Measurements from ENCODE around the gene SLC44A1. TPM values are rescaled to one million over a fixed set of nuclear protein-coding genes. Genes with fewer than 3 reads are reported as not detected.

SLC44A1 gene
- polyA plus RNA-seq, 3 donors, result 6.9 to 52.1 (median 46.5) TPM

DNA sequence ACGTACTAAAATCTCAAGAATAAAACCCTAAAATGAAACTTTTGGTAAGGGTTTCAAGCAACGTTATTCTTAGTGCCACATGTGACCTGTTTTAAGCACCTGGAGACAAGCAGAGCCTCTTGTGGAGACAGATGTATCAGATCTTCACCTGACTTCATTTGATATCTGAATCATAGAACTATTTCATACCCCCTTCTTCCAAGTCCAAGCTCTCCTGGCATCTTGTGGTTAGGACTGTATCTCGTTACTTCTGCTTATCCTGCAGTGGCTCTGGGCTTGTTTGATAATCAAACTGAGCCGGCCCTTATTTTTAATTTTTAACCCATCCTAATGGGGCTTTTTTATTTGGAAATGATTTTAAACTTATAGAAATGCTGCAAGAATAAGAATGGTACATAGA is 192.3 kb downstream of the SLC44A1 start:
- peaks cover 0 to 2% of the 10 kb centered on the region in 2 donors for H3K36me3 ChIP-seq (replicated peaks in 1 of 2; ENCODE audit: control insufficient read depth in 1 of 2, insufficient read depth in 2 of 2, low read length in 2 of 2)
- TF ChIP-seq CTCF (IDR thresholded peaks at IDR 0.05), result no peak
- H3K4me2 ChIP-seq (replicated peaks; ENCODE audit: extremely low read depth, low read length, poor library complexity, severe bottlenecking), result no peak overlapping the region
- 100% methylated on average over 2 of the region's 4 CpGs for WGBS (ENCODE audit: insufficient coverage)
- DNase-seq, result no peak
- no peaks in the 10 kb centered on the region for H4K20me1 ChIP-seq (ENCODE audit: insufficient read depth, low read length)
- H3K4me1 ChIP-seq (ENCODE audit: control insufficient read depth in 1 of 2, insufficient read depth in 2 of 2, low read length in 2 of 2), result no peaks in the 10 kb centered on the region
- H3K36me3 Mint-ChIP-seq, result peaks cover 16 to 24% of the 10 kb centered on the region in 2 donors
- no peak overlapping the region for H3K9ac ChIP-seq (ENCODE audit: insufficient read depth, low read length, poor library complexity, severe bottlenecking)
- no peaks in the 10 kb centered on the region for H3K27me3 ChIP-seq (ENCODE audit: control insufficient read depth in 2 of 2, insufficient read depth in 2 of 2, low read length in 2 of 2)
- H3K27ac ChIP-seq (ENCODE audit: low read depth in 1 of 2, low read length in 2 of 2), result no peak overlapping the region
- H3K27me3 Mint-ChIP-seq (ENCODE audit: low read depth in 3 of 3), result no peaks in the 10 kb centered on the region
- H3K4me3 Mint-ChIP-seq, result no peak overlapping the region
- H3K9me3 ChIP-seq (replicated peaks in 1 of 2; ENCODE audit: control insufficient read depth in 1 of 2, insufficient read depth in 1 of 2, low read length in 2 of 2), result no peaks in the 10 kb centered on the region
- no peak overlapping the region for H2AFZ ChIP-seq (ENCODE audit: insufficient read depth, low read depth, low read length, poor library complexity, severe bottlenecking)
- intact Hi-C loops (cut with micrococcal nuclease), result loop anchor here in 1 of 2 donors (10.0 kb wide), 2 partner anchors 118 to 258 kb away; partner anchors contain the start of genes FKTN and TMEM38B
- H3K27ac Mint-ChIP-seq, result no peak overlapping the region
- H3K4me1 Mint-ChIP-seq, result peaks cover 3% of the 10 kb centered on the region
- H3K4me3 ChIP-seq (replicated peaks in 1 of 3; ENCODE audit: low read depth in 2 of 3, low read length in 3 of 3), result no peak overlapping the region
- H3K79me2 ChIP-seq (ENCODE audit: insufficient read depth, low read length), result no peaks in the 10 kb centered on the region
- peaks cover 0 to 6% (median 2%) of the 10 kb centered on the region in 7 donors for H3K9me3 Mint-ChIP-seq

- WGBS (ENCODE audit: insufficient coverage), result no CpG with 5 or more reads among the region's 1 CpG
- TF ChIP-seq CTCF (IDR thresholded peaks at IDR 0.05), result no peak
- Histone ChIP-seq H3K4me2 (replicated peaks; ENCODE audit: extremely low read depth, low read length, poor library complexity, severe bottlenecking) (no peak overlapping the region), H3K9ac (ENCODE audit: insufficient read depth, low read length, poor library complexity, severe bottlenecking) (no peak overlapping the region), H3K4me3 (replicated peaks in 1 of 3; ENCODE audit: low read depth in 2 of 3, low read length in 3 of 3) (no peak overlapping the region), H3K4me1 (ENCODE audit: control insufficient read depth in 1 of 2, insufficient read depth in 2 of 2, low read length in 2 of 2) (no peaks in the 10 kb centered on the region), H3K9me3 (replicated peaks in 1 of 2; ENCODE audit: control insufficient read depth in 1 of 2, insufficient read depth in 1 of 2, low read length in 2 of 2) (no peaks in the 10 kb centered on the region), H3K27ac (ENCODE audit: low read depth in 1 of 2, low read length in 2 of 2) (no peak overlapping the region), H4K20me1 (ENCODE audit: insufficient read depth, low read length) (no peaks in the 10 kb centered on the region), H3K27me3 (ENCODE audit: control insufficient read depth in 2 of 2, insufficient read depth in 2 of 2, low read length in 2 of 2) (no peaks in the 10 kb centered on the region), H2AFZ (ENCODE audit: insufficient read depth, low read depth, low read length, poor library complexity, severe bottlenecking) (no peak overlapping the region), H3K79me2 (ENCODE audit: insufficient read depth, low read length) (no peaks in the 10 kb centered on the region), H3K36me3 (replicated peaks in 1 of 2; ENCODE audit: control insufficient read depth in 1 of 2, insufficient read depth in 2 of 2, low read length in 2 of 2) (peaks cover 0 to 2% of the 10 kb centered on the region in 2 donors)
- Mint-ChIP-seq H3K27ac (no peak overlapping the region), H3K4me1 (peaks cover 3% of the 10 kb centered on the region), H3K9me3 (peaks cover 0 to 6% (median 2%) of the 10 kb centered on the region in 7 donors), H3K27me3 (ENCODE audit: low read depth in 3 of 3) (no peaks in the 10 kb centered on the region), H3K36me3 (peaks cover 16 to 24% of the 10 kb centered on the region in 2 donors), H3K4me3 (no peak overlapping the region)
- DNase-seq, result no peak
- intact Hi-C loops (cut with micrococcal nuclease), result loop anchor here in 1 of 2 donors (10.0 kb wide), 2 partner anchors 117 to 257 kb away; partner anchors contain the start of genes FKTN and TMEM38B
Observed at GRCh38 chr9:105437704-105438103, 193.3 kb downstream of the SLC44A1 start.
